Activated CD4-positive, CD25-positive, alpha-beta regulatory T cell treated with anti-CD3 and anti-CD28 coated beads, Interleukin-2, amount 50 U/mL, for 72 hours (primary cell): ENCODE data around the gene PKLR.
A peak's percentile ranks its signal among the peaks of the same experiment; 100 is the strongest.

ENCODE experiments used
- DNase-seq: peaks from one replicate; pipeline ENCODE4 v3.0.0; 2021

PKLR gene

GRCh38 chr1:155282488-155283091 lies 18.6 kb downstream of the PKLR start:
- DNase-seq = no peak

- no peak for DNase-seq
Measured at GRCh38 chr1:155279268-155279667, 22.0 kb downstream of the PKLR start.

DNA sequence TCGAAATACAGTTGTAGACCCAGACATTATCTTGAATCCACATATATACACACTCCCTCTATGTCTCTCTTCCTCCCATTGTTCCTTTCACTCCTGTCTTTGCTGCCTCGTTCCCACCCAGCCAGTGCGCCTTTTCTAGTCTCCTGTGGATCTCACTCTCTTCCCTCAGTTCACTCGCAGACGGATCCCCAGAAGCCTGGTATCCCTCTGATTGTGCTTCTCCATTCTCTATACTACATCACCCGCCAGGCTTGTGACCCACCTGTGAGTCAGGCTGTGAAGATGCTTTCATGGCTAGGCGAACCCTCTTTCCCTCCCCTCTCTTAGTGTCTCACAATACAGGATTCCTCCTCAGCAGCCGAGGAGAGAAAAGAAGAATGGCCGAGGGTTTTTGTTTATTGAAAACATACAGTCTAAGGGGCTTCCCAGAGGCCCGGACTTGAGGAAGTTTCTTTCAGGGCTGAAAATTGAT lies 22.5 kb downstream of the PKLR start:
- no peak for DNase-seq

DNA sequence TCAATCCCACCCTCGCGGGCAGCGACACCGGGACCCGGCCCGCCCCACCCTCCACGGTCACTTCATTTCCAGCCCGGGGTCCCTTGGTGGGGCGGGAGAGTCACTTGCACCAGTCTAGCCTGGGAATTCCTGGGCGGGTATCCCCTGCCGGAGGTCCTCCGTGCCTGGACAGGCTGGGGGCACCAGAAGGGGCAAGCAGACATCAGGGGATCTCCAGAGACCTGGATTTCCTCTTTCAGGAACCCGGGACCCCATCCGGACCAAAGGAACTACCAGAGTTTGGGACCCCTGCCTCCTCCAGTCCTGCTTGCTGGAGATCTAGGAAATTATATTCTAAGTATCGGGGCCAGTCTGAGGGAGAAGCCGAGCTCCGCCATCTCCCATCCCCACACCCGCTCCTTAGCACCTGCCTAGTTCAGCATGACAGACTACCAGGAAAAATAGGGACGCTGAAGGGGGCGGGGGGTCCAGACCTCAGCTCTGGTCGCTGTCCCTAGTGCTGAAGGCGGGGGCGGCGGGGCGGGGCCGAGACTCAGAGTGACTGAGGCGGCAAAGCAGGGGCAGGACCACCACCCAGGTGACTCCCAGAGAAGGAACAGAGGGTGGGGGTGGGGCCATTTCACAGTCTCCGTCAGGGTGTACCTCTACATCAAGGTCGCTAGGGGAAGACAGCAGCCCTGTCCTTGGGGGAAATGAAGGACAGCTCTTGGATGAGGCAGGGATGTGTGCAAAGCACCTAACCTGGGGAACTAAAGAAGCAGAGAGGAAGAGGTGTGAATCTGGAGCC lies 23.1 kb downstream of the PKLR start:
- peak; percentile 69 for DNase-seq

- peak; percentile 91 for DNase-seq
Measured at GRCh38 chr1:155277070-155277901, 24.0 kb downstream of the PKLR start, which contains the start of gene HCN3. Gene HCN3 (plus strand): TSS chr1:155277463. CDS start chr1:155277591, 128 bp downstream.

GRCh38 chr1:155273343-155274245 lies 27.6 kb downstream of the PKLR start, which contains the start of gene CLK2:
Gene CLK2 (minus strand): TSS chr1:155273504. CDS start chr1:155270977, 2,527 bp downstream.
- peak; percentile 96 for DNase-seq

DNA sequence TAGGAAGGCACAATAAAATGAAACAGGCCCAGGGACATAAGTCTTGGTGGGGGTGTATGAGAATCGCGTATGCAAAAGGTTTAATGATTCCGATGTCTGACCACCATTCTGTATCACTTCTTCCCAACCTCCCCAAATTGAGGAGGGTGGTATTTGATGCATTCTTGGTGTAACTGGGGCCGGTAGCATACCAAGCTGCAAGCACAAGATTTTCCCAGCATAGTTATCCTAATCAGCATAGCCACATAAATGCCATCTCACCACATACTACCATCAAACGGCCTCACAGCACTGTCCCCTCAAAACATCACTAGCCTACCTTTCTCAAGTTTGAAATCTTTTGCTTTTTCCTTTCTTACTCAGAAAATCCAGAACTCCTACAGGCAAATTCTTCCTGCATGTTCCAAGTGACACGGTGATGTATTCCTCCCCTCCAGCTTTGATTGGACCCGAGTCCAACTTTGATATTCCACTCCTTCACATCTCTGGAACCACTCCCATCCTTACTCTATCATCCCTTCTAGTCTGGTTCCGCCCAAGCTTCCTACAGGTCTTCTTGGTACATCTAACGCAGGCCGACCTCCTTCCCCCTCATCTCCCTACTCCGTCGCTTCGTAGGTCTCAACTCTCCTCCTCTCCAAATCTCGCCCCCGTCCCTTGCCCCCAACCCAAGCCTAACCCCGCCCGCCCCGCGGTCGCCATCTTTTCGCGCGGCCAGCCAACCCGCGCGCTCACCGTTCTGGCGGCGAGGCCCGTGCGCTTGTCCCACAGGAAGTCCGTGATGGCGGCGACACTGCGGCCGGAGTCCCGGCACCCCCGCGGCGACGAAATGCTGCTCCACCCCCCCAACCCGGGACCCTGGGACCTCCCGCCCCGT lies 28.5 kb downstream of the PKLR start:
- DNase-seq = no peak

DNA sequence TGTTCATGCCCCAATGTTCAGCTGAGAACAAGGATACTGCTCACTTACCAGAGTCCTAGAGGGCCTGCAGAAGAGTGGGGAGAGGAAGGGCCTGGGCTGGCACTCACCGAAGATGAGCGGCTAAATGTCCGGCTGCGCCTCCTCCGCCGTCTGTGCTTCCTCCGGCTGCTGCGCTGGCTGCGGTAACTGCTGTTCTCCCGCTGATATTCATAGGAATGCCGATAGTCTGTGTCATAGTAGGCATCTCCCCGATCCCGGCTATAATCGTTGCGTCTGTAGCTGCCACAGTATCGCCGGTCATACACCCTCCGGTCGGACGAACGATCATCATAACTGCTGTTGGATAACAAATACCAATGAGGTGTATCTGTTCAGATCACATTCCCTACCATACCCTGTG lies 31.9 kb downstream of the PKLR start:
- DNase-seq = no peak

GRCh38 chr1:155268630-155269029 lies 32.6 kb downstream of the PKLR start:
- DNase-seq = no peak

DNA sequence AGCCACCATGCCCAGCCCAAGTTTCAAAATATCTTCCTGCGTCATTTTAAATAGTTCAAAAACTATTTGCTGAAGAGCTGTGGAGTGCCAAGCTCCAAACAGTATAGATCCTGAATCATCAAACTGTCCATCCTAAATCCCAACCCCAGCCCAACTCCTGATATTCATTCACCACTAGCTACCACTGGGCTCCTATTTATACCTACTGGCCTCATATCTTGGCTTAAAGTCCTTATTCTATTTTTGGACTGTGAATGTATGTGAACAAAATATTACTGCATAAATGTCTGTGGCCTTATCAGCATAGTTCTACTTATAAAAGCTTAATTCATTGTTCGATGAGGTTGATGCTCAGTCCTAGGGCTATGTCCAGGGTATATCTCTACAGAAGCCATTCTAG lies 33.9 kb downstream of the PKLR start:
- DNase-seq = no peak

DNA sequence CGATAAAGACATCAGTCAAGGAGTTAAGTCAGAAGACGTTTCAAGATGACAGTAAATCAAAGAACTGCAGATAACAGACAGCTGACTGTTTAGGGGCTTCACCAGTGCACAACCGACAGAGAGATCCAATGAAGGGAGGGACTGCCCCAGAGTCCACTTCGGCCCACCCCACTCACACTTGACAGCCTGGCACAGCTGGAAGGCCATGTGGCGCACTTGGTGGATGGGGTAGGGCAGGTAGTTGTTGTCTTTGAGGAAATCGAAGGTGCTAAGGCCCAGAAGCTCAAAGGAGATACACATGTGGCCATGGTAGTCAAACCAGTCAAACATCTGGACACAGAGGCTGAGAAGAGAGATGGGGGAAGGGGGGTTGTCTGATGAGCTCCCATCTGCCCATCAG lies 34.7 kb downstream of the PKLR start:
- no peak for DNase-seq

GRCh38 chr1:155263067-155263466 lies 38.2 kb downstream of the PKLR start:
- DNase-seq = no peak

GRCh38 chr1:155261852-155262673 lies 39.2 kb downstream of the PKLR start, which contains the start of gene SCAMP3:
Gene SCAMP3 (minus strand): TSS chr1:155262360. CDS start chr1:155262151, 209 bp downstream.
- peak; percentile 84 for DNase-seq

GRCh38 chr1:155261493-155261851 lies 39.8 kb downstream of the PKLR start:
- DNase-seq = no peak

DNA sequence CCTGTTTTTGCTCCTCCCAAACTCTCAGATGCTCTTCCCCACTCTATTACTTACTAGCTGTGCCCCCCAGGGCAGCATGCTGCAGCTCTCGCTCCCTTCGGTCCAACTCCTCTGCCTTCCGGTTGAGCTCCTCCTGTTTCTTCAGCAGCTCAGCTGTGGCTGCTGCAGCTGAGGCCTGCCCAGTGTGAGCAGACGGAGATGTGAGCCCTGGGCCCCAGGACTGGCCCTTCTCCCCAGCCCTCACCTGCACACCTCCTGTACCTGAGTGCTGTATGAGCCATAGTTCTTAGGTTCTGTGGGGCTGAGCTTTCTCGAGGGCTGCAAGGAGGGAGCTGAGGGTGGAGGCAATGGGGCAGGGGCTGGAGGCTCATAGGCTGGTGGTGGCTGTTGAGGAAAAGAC lies 41.0 kb downstream of the PKLR start:
- no peak for DNase-seq

GRCh38 chr1:155256058-155256852 lies 45.0 kb downstream of the PKLR start:
- DNase-seq = no peak

DNA sequence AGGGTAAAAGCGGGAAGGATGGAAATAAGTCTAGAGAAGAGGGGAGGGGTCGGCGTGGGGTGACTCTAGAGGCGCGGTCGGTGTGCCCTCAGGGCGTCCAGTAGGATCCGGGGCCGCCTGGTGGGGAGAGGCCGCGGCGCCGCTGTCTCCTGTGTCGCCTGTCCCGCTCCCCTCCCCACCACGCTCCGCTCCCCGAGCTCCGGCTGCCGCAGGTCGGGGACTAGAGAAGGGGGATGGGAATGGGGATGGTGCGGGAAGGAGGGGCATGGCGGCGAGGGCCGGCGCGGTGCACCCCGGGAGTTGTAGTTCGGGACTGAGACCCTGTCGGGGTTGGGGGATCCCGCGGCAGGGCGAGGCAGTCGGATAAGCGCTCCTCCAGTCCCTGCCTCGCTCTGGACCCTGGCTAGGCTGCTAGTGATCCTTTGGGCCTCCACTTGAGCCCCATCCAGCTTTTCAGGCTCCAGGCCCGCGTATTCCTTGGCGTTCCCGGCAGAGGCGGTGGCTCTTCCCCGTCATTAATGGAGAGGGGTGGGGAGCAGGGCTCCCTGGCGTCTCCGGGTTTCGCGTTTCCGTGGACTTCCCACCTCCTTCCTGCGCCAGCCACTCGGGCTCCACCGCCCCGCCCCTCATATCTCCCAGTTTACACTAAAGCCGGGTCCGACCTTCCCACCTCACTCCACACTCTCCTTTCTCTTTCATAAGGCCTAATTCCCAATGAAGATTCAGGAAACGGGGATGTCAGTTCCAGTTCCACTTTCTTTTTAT lies 45.8 kb downstream of the PKLR start, which contains the start of gene ENTREP3:
ENTREP3 (minus strand) TSS at position 241 of the 765 bp plus-strand sequence. CDS start 606 bp downstream, outside the sequence.
- peak; percentile 73 for DNase-seq

GRCh38 chr1:155254714-155255242 lies 46.5 kb downstream of the PKLR start:
- no peak for DNase-seq
